Left lung (tissue), 10 donors: ENCODE data around the gene PITPNM1. TPM values are rescaled to one million over a fixed set of nuclear protein-coding genes. Genes with fewer than 3 reads are reported as not detected.

Experiments used
- ATAC-seq: fragments of 200-7000 bp; cut with Tn5 transposase; one replicate; pipeline ENCODE4 v1.9.1; 2020; ENCODE audit warnings: moderate library complexity
- DNase-seq, 4 donors: peaks; one replicate each; pipeline ENCODE4 v3.0.0-alpha.2; 2013 to 2020
- H3K27ac ChIP-seq, 2 donors: fragments of 200-600 bp; sonication (generic) in 1 of 2; one replicate each; pipeline versions ENCODE4 v1.5.0 to v1.8.0; 2020 to 2021
- H3K27me3 ChIP-seq, 2 donors: fragments of 200-600 bp; sonication (generic) in 1 of 2; one replicate each; pipeline versions ENCODE4 v1.5.0 to v1.8.0; 2020 to 2021
- H3K36me3 ChIP-seq, 2 donors: fragments of 200-600 bp; sonication (generic) in 1 of 2; one replicate each; pipeline versions ENCODE4 v1.5.0 to v1.8.0; 2020 to 2021
- H3K4me1 ChIP-seq, 2 donors: fragments of 200-600 bp; one replicate each; pipeline ENCODE4 v1.8.0; 2021
- H3K4me3 ChIP-seq, 2 donors: fragments of 200-600 bp; sonication (generic) in 1 of 2; one replicate each; pipeline versions ENCODE4 v1.5.0 to v1.8.0; 2020 to 2021; ENCODE audit warnings: mild to moderate bottlenecking in 1 of 2
- H3K9me3 ChIP-seq, 2 donors: fragments of 200-600 bp; sonication (generic) in 1 of 2; one replicate each; pipeline versions ENCODE4 v1.5.0 to v1.8.0; 2020 to 2021
- CTCF ChIP-seq, 2 donors: fragments of 200-600 bp; sonication (generic) in 1 of 2; IDR thresholded peaks; one replicate each; pipeline versions ENCODE4 v1.5.0 to v1.8.0; 2021; ENCODE audit warnings: antibody characterized with exemption in 2 of 2
- intact Hi-C, 2 donors: fragments of 100-400 bp; cut with DNase I; formaldehyde crosslinking; loops; one replicate each; pipeline versions ENCODE4 v1.11.2 to v1.14.2; 2022
- polyA plus RNA-seq, 6 donors: library from polyadenylated mRNA; unstranded; fragments of 120-200 nt; gene quantifications; one replicate each; pipeline ENCODE4 v1.2.1, GENCODE V29; 2013; ENCODE audit not compliant: insufficient read length in 6 of 6
- total RNA-seq, 2 donors: library from RNA; stranded (reverse); fragmentation: NEBNext Ultra II Directional; extraction: Animal tissue kit (Norgen Biotek cat#: 25700); gene quantifications; one replicate each; pipeline ENCODE4 v1.2.1, GENCODE V29; 2021
- donor health status: DM: no; HTN: yes; CAD: no.
- donor health status: DM: no; HTN: no; CAD: no.

Gene PITPNM1
- total and polyA plus RNA-seq, 8 donors, result 15.5 to 55.5 (median 24.6) TPM

DNA sequence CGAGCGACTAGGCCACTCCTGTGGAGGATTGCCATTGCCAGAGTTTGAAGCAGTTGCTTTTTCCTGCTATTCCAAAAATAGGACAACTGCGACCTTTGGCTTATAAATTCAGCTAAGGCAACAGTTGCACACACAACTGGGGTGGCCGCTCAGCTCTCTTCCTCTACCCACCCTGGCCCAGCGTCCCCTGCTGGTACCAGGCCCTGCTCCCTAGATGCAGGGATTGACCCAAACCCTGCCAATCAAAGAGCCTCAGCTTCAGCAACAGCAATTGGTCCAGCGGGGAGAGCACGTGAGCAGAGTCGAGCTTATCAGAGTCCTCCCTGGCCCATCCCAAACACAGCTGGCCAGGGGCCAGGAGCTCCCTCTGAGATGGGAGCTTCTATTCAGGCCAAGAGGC, 40.1 kb upstream of the PITPNM1 start:
- Histone ChIP-seq H3K9me3 (no peaks in the 10 kb centered on the region), H3K4me3 (no peak overlapping the region), H3K4me1 (no peaks in the 10 kb centered on the region), H3K36me3 (no peaks in the 10 kb centered on the region), H3K27ac (no peak overlapping the region), H3K27me3 (no peaks in the 10 kb centered on the region)
- TF ChIP-seq CTCF (IDR thresholded peaks at IDR 0.05), result no peak
- ATAC-seq (peak; percentile 26), DNase-seq (peak in 2 of 4 donors; percentile 10 to 58)
- intact Hi-C loops, result no loop called here

DNA sequence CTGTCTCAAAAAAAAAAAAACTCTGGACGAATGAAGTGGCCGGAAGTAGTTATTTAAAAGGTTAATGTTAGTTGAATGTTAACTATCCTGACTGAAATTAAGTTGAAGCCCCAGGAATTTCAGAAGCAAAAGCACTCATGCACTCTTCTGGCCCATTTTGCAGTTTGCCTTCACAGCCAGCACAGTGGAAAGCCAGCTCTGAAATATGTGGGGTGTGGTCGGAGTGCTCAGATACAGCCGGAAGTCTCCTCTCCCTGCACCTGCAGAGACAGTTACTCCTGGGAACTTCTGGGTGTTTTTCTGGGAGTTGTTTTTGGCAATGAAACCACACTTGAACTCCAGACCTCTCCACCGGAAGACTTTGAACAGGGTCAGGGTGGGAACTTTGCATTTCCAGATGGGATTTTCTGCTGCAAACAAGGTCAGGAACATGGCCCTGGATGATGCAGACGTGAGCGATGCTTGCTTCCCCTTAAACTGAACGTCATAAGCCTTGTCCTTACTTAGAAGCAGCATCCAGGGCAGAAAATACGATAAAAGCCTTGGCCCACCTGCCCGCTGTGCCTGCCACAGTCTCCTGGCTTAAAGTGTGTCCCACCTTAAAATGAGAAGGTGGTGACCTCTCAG, 39.6 kb upstream of the PITPNM1 start:
- no peaks in the 10 kb centered on the region for H3K27me3 ChIP-seq
- DNase-seq (no peak), ATAC-seq (peak; percentile 89)
- no peaks in the 10 kb centered on the region for H3K9me3 ChIP-seq
- intact Hi-C loops, result no loop called here
- no peak overlapping the region for H3K27ac ChIP-seq
- H3K4me3 ChIP-seq, result no peak overlapping the region
- no peaks in the 10 kb centered on the region for H3K4me1 ChIP-seq
- H3K36me3 ChIP-seq, result no peaks in the 10 kb centered on the region
- TF ChIP-seq CTCF (IDR thresholded peaks at IDR 0.05), result no peak

- H3K4me1 ChIP-seq, result no peaks in the 10 kb centered on the region
- H3K27me3 ChIP-seq, result no peaks in the 10 kb centered on the region
- no peaks in the 10 kb centered on the region for H3K36me3 ChIP-seq
- H3K9me3 ChIP-seq, result no peaks in the 10 kb centered on the region
- H3K27ac ChIP-seq, result no peak overlapping the region
- intact Hi-C loops, result no loop called here
- no peak for TF ChIP-seq CTCF (IDR thresholded peaks at IDR 0.05)
- DNase-seq (no peak), ATAC-seq (no peak)
- H3K4me3 ChIP-seq, result no peak overlapping the region
Observed at GRCh38 chr11:67543585-67543984, 38.4 kb upstream of the PITPNM1 start.

GRCh38 chr11:67542971-67543370, 37.8 kb upstream of the PITPNM1 start:
- TF ChIP-seq CTCF (IDR thresholded peaks at IDR 0.05), result no peak
- no peak overlapping the region for H3K4me3 ChIP-seq

DNA sequence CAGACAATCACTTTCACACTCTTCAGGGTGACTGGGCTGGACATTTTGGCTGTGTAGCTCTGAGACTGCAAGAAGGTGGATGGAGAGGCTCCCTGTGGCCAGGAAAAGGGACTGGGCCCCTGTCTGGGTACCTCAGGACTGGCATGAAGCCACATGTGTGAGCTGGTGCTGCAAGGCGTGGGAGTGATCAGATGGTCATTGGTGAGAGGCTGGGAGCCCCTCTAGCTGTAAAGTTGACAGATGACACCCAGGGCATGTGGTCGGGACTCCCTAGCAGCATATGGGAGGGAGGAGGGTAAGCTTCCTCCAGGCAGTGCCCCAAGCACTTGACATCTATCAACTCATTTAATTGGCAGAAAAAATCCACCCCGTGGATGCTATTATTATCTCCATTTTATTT, 37.0 kb upstream of the PITPNM1 start:
- H3K4me1 ChIP-seq, result no peaks in the 10 kb centered on the region
- no peaks in the 10 kb centered on the region for H3K36me3 ChIP-seq
- intact Hi-C loops, result no loop called here
- H3K27ac ChIP-seq, result no peak overlapping the region
- no peaks in the 10 kb centered on the region for H3K27me3 ChIP-seq
- DNase-seq, result no peak
- TF ChIP-seq CTCF (IDR thresholded peaks at IDR 0.05), result no peak
- no peak overlapping the region for H3K4me3 ChIP-seq
- H3K9me3 ChIP-seq, result no peaks in the 10 kb centered on the region
- ATAC-seq, result no peak

More at GRCh38 chr11:67542971-67543370, 37.8 kb upstream of the PITPNM1 start:
- DNase-seq (no peak), ATAC-seq (no peak)
- no peaks in the 10 kb centered on the region for H3K36me3 ChIP-seq
- H3K9me3 ChIP-seq, result no peaks in the 10 kb centered on the region
- H3K27me3 ChIP-seq, result no peaks in the 10 kb centered on the region
- intact Hi-C loops, result no loop called here
- H3K4me1 ChIP-seq, result no peaks in the 10 kb centered on the region
- no peak overlapping the region for H3K27ac ChIP-seq
